A673 (cell line): Measurements from ENCODE around the gene ZBTB22. TPM values are rescaled to one million over a fixed set of nuclear protein-coding genes. Genes with fewer than 3 reads are reported as not detected.
"Not testable (repeated sequence)": the region's sequence is repeated elsewhere in the genome, so short reads cannot be mapped to it uniquely, and the experiment has no call there.

ENCODE experiments used
- BruUV-seq: library from RNA; stranded (reverse); fragments of 400-500 nt; replicated peaks from 2 replicates; lab custom pipeline; 2021; lab: Mats Ljungman, UMichigan
- CTCF ChIA-PET: fragments of 300-600 bp; sonication (Branson Sonifier 250); formaldehyde crosslinking; loops from one replicate; lab custom pipeline; 2022; ENCODE audit warnings: antibody characterized with exemption; lab: Charles Lee
- POLR2A ChIA-PET: fragments of 300-600 bp; sonication (Branson Sonifier 250); formaldehyde crosslinking; loops from one replicate; lab custom pipeline; 2022; ENCODE audit warnings: antibody characterized with exemption; ENCODE audit not compliant: low non-redundant PET; lab: Charles Lee
- DNase-seq: peaks from one replicate; pipeline ENCODE4 v3.0.0-alpha.2; 2015; ENCODE audit warnings: low spot score
- H3K27ac ChIP-seq: fragments of 200-600 bp; sonication (generic); 2 replicates; pipeline ENCODE4 v1.5.1; 2016; ENCODE audit warnings: mixed run types, low read depth, mild to moderate bottlenecking, mixed read lengths, antibody characterized with exemption, low read length; ENCODE audit not compliant: poor library complexity, severe bottlenecking
- H3K27me3 ChIP-seq: fragments of 200-600 bp; sonication (generic); replicated peaks from 2 replicates; pipeline ENCODE4 v1.6.1; 2017; ENCODE audit warnings: mixed run types, low read depth, mild to moderate bottlenecking, mixed read lengths, antibody characterized with exemption, low read length; ENCODE audit not compliant: insufficient read depth, poor library complexity
- H3K36me3 ChIP-seq: fragments of 200-600 bp; sonication (generic); 2 replicates; pipeline ENCODE4 v1.6.1; 2016; ENCODE audit warnings: mixed run types, mild to moderate bottlenecking, mixed read lengths, antibody characterized with exemption, low read length; ENCODE audit not compliant: insufficient read depth, poor library complexity, severe bottlenecking
- H3K4me1 ChIP-seq: fragments of 200-600 bp; sonication (generic); 2 replicates; pipeline ENCODE4 v1.6.1; 2017; ENCODE audit warnings: mixed run types, mild to moderate bottlenecking, mixed read lengths, antibody characterized with exemption, low read length; ENCODE audit not compliant: insufficient read depth, poor library complexity, severe bottlenecking
- H3K4me3 ChIP-seq: fragments of 200-600 bp; sonication (generic); 2 replicates; pipeline ENCODE4 v1.5.1; 2016; ENCODE audit warnings: low read depth, mixed run types, mild to moderate bottlenecking, mixed read lengths, low read length; ENCODE audit not compliant: poor library complexity, severe bottlenecking
- H3K9me3 ChIP-seq: fragments of 200-600 bp; sonication (generic); 2 replicates; pipeline ENCODE4 v1.6.1; 2016; ENCODE audit warnings: mixed run types, low read depth, mild to moderate bottlenecking, mixed read lengths, antibody characterized with exemption, low read length; ENCODE audit not compliant: poor library complexity, severe bottlenecking
- CTCF ChIP-seq: fragments of 300-800, 200-600 bp; sonication (generic); conservative IDR thresholded peaks from 2 replicates; pipeline ENCODE4 v1.5.1; 2017; ENCODE audit warnings: low read depth, mild to moderate bottlenecking, antibody characterized with exemption, low read length, moderate library complexity, mixed read lengths
- EZH2 ChIP-seq: fragments of 200-600 bp; sonication (generic); IDR thresholded peaks from 2 replicates; pipeline ENCODE4 v1.6.1; 2017; ENCODE audit warnings: borderline replicate concordance, low read depth, mild to moderate bottlenecking, mixed read lengths, antibody characterized with exemption, low read length; ENCODE audit not compliant: poor library complexity, severe bottlenecking
- intact Hi-C: fragments of 100-400 bp; cut with micrococcal nuclease; formaldehyde crosslinking; loops from one replicate; pipeline ENCODE4 v1.10.0; 2022; ENCODE audit not compliant: unreplicated experiment
- total RNA-seq: library from RNA; stranded (reverse); gene quantifications from 2 replicates; pipeline ENCODE4 v1.2.3, GENCODE V29; 2021

The ZBTB22 gene
- total RNA-seq, 1 experiment from 2014 or later, result 11.3 TPM

GRCh38 chr6:33363486-33363885 lies 45.9 kb upstream of the ZBTB22 start:
- H3K27ac ChIP-seq, H3K4me3 ChIP-seq, CTCF ChIA-PET, H3K4me1 ChIP-seq, DNase-seq, intact Hi-C loops, H3K27me3 ChIP-seq, H3K36me3 ChIP-seq, H3K9me3 ChIP-seq, BruUV-seq, POLR2A ChIA-PET: not testable (repeated sequence)

GRCh38 chr6:33359331-33359730 lies 41.8 kb upstream of the ZBTB22 start:
- Histone ChIP-seq H3K27me3 (no peaks in the 10 kb centered on the region), H3K36me3 (no peaks in the 10 kb centered on the region), H3K27ac (no peak overlapping the region), H3K9me3 (no peaks in the 10 kb centered on the region), H3K4me1 (peaks cover 8% of the 10 kb centered on the region), H3K4me3 (no peak overlapping the region)
- no TSS peak for BruUV-seq
- ChIA-PET CTCF (no interaction called here), POLR2A (no interaction called here)
- peak; percentile 27 for DNase-seq
- TF ChIP-seq EZH2 (no peak), CTCF (no peak)
- intact Hi-C loops, result no loop called here

GRCh38 chr6:33357160-33357871 lies 39.8 kb upstream of the ZBTB22 start:
- H3K36me3 ChIP-seq, intact Hi-C loops, H3K4me3 ChIP-seq, BruUV-seq, H3K9me3 ChIP-seq, DNase-seq, H3K27ac ChIP-seq, H3K4me1 ChIP-seq, POLR2A ChIA-PET, H3K27me3 ChIP-seq: not testable (repeated sequence)
- CTCF ChIA-PET, result interaction anchor here (0.6 to 0.7 kb wide), 2 partner anchors 10 to 109 kb away, joined by 4 to 5 read pairs; no protein-coding TSS in a partner anchor

GRCh38 chr6:33356295-33356694 lies 38.8 kb upstream of the ZBTB22 start:
- Histone ChIP-seq H3K27ac (no peak overlapping the region), H3K27me3 (no peaks in the 10 kb centered on the region), H3K4me1 (peaks cover 5% of the 10 kb centered on the region), H3K9me3 (no peaks in the 10 kb centered on the region), H3K36me3 (no peaks in the 10 kb centered on the region), H3K4me3 (no peak overlapping the region)
- DNase-seq, result no peak
- intact Hi-C loops, result no loop called here
- BruUV-seq, result no TSS peak
- TF ChIP-seq EZH2 (no peak), CTCF (no peak)
- ChIA-PET POLR2A (no interaction called here), CTCF (no interaction called here)

GRCh38 chr6:33355860-33356259 lies 38.3 kb upstream of the ZBTB22 start:
- CTCF ChIA-PET, result interaction anchor here (0.9 kb wide), 1 partner anchor 11 kb away, joined by 4 read pairs; no protein-coding TSS in a partner anchor
- DNase-seq, POLR2A ChIA-PET, H3K27ac ChIP-seq, intact Hi-C loops, H3K9me3 ChIP-seq, H3K36me3 ChIP-seq, H3K27me3 ChIP-seq, BruUV-seq, H3K4me1 ChIP-seq, H3K4me3 ChIP-seq: not testable (repeated sequence)
